HL-60/S4 treated with phorbol 12-myristate 13-acetate at 8.2 ng/mL for 4 days and 3 days (cell line): ENCODE results near the gene TBC1D14.
"Not testable (repeated sequence)": the region's sequence is repeated elsewhere in the genome, so short reads cannot be mapped to it uniquely, and the experiment has no call there.

Experiments
- in situ Hi-C: fragments of 300-500 bp; cut with MboI; formaldehyde crosslinking; loops from 2 replicates; pipeline ENCODE4 v1.15.0; 2022; ENCODE audit warnings: low sequenced_read_pairs

The TBC1D14 gene

GRCh38 chr4:6967846-6968340 lies 58.3 kb downstream of the TBC1D14 start:
- in situ Hi-C loops = no loop called here

- in situ Hi-C loops = no loop called here
Measured at GRCh38 chr4:6968496-6968895, 58.9 kb downstream of the TBC1D14 start.

GRCh38 chr4:6969826-6970800 lies 60.5 kb downstream of the TBC1D14 start:
- in situ Hi-C loops = no loop called here

GRCh38 chr4:6971536-6972374 lies 62.1 kb downstream of the TBC1D14 start:
- in situ Hi-C loops = no loop called here

- in situ Hi-C loops = no loop called here
Measured at GRCh38 chr4:6972375-6972650, 62.7 kb downstream of the TBC1D14 start.

- in situ Hi-C loops = no loop called here
Measured at GRCh38 chr4:6972911-6973310, 63.3 kb downstream of the TBC1D14 start.

- in situ Hi-C loops = no loop called here
Measured at GRCh38 chr4:6974138-6974848, 64.7 kb downstream of the TBC1D14 start.

GRCh38 chr4:6977846-6978245 lies 68.2 kb downstream of the TBC1D14 start:
- in situ Hi-C loops = not testable (repeated sequence)

- in situ Hi-C loops = no loop called here
Measured at GRCh38 chr4:6983544-6984142, 74.0 kb downstream of the TBC1D14 start.

- in situ Hi-C loops = no loop called here
Measured at GRCh38 chr4:6984612-6985425, 75.2 kb downstream of the TBC1D14 start.

- in situ Hi-C loops = no loop called here
Measured at GRCh38 chr4:6986072-6986780, 76.6 kb downstream of the TBC1D14 start.

- in situ Hi-C loops = no loop called here
Measured at GRCh38 chr4:6986781-6987587, 77.4 kb downstream of the TBC1D14 start.

- in situ Hi-C loops = no loop called here
Measured at GRCh38 chr4:6987588-6987961, 77.9 kb downstream of the TBC1D14 start.

- in situ Hi-C loops = no loop called here
Measured at GRCh38 chr4:6988016-6988715, 78.5 kb downstream of the TBC1D14 start.

- in situ Hi-C loops = no loop called here
Measured at GRCh38 chr4:6989331-6989923, 79.8 kb downstream of the TBC1D14 start.

GRCh38 chr4:6990661-6991060 lies 81.0 kb downstream of the TBC1D14 start:
- in situ Hi-C loops = no loop called here

GRCh38 chr4:6991249-6991648 lies 81.6 kb downstream of the TBC1D14 start:
- in situ Hi-C loops = no loop called here
